Fibroblast of lung (primary cell): ENCODE results near the gene PADI6. TPM values are rescaled to one million over a fixed set of nuclear protein-coding genes. Genes with fewer than 3 reads are reported as not detected.

Experiments
- DNase-seq, 2 donors: peaks; one replicate each; pipeline versions ENCODE4 v3.0.0 to v3.0.0-alpha.2; 2010; ENCODE audit warnings: low read depth in 2 of 2
- H2AFZ ChIP-seq: 2 replicates; pipeline ENCODE4 v1.5.1; 2012; ENCODE audit warnings: low read length, control low read depth, inconsistent platforms
- H3K27ac ChIP-seq: 2 replicates; pipeline ENCODE4 v1.5.1; 2011; ENCODE audit warnings: low read length, control low read depth; ENCODE audit not compliant: insufficient read depth
- H3K27me3 ChIP-seq: 2 replicates; pipeline ENCODE4 v1.5.1; 2011; ENCODE audit warnings: mild to moderate bottlenecking, low read length; ENCODE audit not compliant: control insufficient read depth, insufficient read depth
- H3K36me3 ChIP-seq: 2 replicates; pipeline ENCODE4 v1.5.1; 2011; ENCODE audit warnings: low read length; ENCODE audit not compliant: control insufficient read depth, insufficient read depth
- H3K4me1 ChIP-seq: 2 replicates; pipeline ENCODE4 v1.5.1; 2011; ENCODE audit warnings: low read length; ENCODE audit not compliant: control insufficient read depth, insufficient read depth; ENCODE audit errors: extremely low read depth
- H3K4me2 ChIP-seq: 2 replicates; pipeline ENCODE4 v1.5.1; 2011; ENCODE audit warnings: low read length, control low read depth; ENCODE audit not compliant: insufficient read depth; ENCODE audit errors: extremely low read depth
- H3K4me3 ChIP-seq, 4 experiments: fragments of 200-600 bp in 1 of 4; sonication (generic) in 1 of 4; replicated peaks in 1 of 4; 2 replicates each; pipeline ENCODE4 v1.5.1; 2011 to 2016; ENCODE audit warnings: low read length in 4 of 4, low read depth in 3 of 4, mild to moderate bottlenecking in 3 of 4, control low read depth in 2 of 4, inconsistent platforms in 1 of 4, mixed read lengths in 1 of 4; ENCODE audit not compliant: insufficient read depth in 1 of 4; ENCODE audit errors: control extremely low read depth in 1 of 4
- H3K79me2 ChIP-seq: 2 replicates; pipeline ENCODE4 v1.5.1; 2012; ENCODE audit warnings: mild to moderate bottlenecking, low read length, inconsistent platforms; ENCODE audit not compliant: control insufficient read depth, insufficient read depth
- H3K9ac ChIP-seq: 2 replicates; pipeline ENCODE4 v1.5.1; 2011; ENCODE audit warnings: mild to moderate bottlenecking, low read length, control low read depth; ENCODE audit not compliant: insufficient read depth
- H3K9me3 ChIP-seq: 2 replicates; pipeline ENCODE4 v1.5.1; 2012; ENCODE audit warnings: low read depth, low read length; ENCODE audit not compliant: control insufficient read depth, insufficient read depth
- H4K20me1 ChIP-seq: 2 replicates; pipeline ENCODE4 v1.5.1; 2011; ENCODE audit warnings: low read length; ENCODE audit not compliant: control insufficient read depth, insufficient read depth; ENCODE audit errors: extremely low read depth
- EZH2 ChIP-seq: IDR thresholded peaks from 2 replicates; pipeline ENCODE4 v1.5.1; 2012; ENCODE audit warnings: low read length, control low read depth, mild to moderate bottlenecking; ENCODE audit errors: missing control alignments
- polyA plus RNA-seq, 2 donors: library from polyadenylated mRNA; depleted of rRNA in 1 of 2; stranded (reverse) in 1 of 2; unstranded in 1 of 2; fragments of >200 nt; gene quantifications; 2 replicates each; pipeline ENCODE4 v1.2.1, GENCODE V29; 2011 to 2012; ENCODE audit warnings: missing spikeins in 1 of 2
- total RNA-seq: library from RNA; depleted of rRNA; stranded (reverse); fragments of >200 nt; gene quantifications from 2 replicates; pipeline ENCODE4 v1.2.1, GENCODE V29; 2014
- TF ChIP-seq, protein P1 (sequence below), 2 donors: IDR thresholded peaks in 1 of 2; conservative IDR thresholded peaks in 1 of 2; 1 replicate in 1 of 2; 2 replicates in 1 of 2; pipeline ENCODE4 v1.5.1; 2011 to 2012; ENCODE audit warnings: low read length in 2 of 2, control low read depth in 1 of 2, inconsistent platforms in 1 of 2, low read depth in 1 of 2, mild to moderate bottlenecking in 1 of 2

The PADI6 gene
- total and polyA plus RNA-seq, 2 donors (not counting 1 experiment from before 2014, with no cell fraction given) = not detected

DNA sequence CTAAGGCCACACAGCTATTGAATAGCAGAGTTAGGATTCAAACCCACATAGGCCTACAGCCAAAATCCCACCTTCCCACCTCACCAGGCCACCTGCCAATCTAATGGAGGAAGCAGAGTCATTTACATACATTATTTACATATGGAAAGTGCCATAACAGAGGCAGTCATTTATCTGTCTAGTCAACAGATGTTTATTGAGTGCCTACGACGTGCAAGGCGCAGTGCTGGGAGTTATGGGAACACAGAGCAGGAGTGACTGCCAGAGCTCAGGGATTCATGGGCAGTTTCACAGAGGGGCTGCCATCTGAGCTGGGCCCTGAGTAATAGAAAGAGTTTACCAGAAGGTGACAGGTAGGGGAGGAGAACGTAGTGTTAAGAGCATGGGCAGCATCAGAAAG is 10.3 kb upstream of the PADI6 start:
- no peak overlapping the region for H2AFZ ChIP-seq

DNA sequence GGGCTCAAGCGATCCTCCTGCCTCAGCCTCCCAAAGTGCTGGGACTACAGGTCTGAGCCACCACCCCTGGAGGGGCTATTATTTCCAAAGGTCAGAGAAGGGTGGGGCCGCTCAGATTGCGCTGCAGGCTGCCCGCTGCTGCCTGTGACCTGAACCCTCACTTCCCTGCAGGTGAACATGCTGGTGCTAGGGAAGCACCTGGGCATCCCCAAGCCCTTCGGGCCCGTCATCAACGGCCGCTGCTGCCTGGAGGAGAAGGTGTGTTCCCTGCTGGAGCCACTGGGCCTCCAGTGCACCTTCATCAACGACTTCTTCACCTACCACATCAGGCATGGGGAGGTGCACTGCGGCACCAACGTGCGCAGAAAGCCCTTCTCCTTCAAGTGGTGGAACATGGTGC is 8.6 kb upstream of the PADI6 start:
- no peak for DNase-seq
- H3K27me3 ChIP-seq = no peaks in the 10 kb centered on the region
- H4K20me1 ChIP-seq = no peaks in the 10 kb centered on the region
- no peaks in the 10 kb centered on the region for H3K4me1 ChIP-seq
- no peak overlapping the region for H3K4me3 ChIP-seq
- no peaks in the 10 kb centered on the region for H3K79me2 ChIP-seq
- H3K9me3 ChIP-seq = no peaks in the 10 kb centered on the region
- H3K9ac ChIP-seq = no peak overlapping the region
- TF ChIP-seq, protein P1, sequence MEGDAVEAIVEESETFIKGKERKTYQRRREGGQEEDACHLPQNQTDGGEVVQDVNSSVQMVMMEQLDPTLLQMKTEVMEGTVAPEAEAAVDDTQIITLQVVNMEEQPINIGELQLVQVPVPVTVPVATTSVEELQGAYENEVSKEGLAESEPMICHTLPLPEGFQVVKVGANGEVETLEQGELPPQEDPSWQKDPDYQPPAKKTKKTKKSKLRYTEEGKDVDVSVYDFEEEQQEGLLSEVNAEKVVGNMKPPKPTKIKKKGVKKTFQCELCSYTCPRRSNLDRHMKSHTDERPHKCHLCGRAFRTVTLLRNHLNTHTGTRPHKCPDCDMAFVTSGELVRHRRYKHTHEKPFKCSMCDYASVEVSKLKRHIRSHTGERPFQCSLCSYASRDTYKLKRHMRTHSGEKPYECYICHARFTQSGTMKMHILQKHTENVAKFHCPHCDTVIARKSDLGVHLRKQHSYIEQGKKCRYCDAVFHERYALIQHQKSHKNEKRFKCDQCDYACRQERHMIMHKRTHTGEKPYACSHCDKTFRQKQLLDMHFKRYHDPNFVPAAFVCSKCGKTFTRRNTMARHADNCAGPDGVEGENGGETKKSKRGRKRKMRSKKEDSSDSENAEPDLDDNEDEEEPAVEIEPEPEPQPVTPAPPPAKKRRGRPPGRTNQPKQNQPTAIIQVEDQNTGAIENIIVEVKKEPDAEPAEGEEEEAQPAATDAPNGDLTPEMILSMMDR (conservative IDR thresholded peaks at IDR 0.05 in 1 of 2, IDR thresholded peaks at IDR 0.05 in 1 of 2; ENCODE audit: low read depth in 1 of 2, low read length in 2 of 2) = no peak
- TF ChIP-seq EZH2 = no peak
- no peak overlapping the region for H3K4me2 ChIP-seq
- no peak overlapping the region for H3K27ac ChIP-seq
- no peak overlapping the region for H2AFZ ChIP-seq
- H3K36me3 ChIP-seq = no peaks in the 10 kb centered on the region

More for the DNA sequence above, 10.3 kb upstream of the PADI6 start:
- no peak overlapping the region for H3K9ac ChIP-seq
- H3K4me1 ChIP-seq = no peaks in the 10 kb centered on the region
- no peaks in the 10 kb centered on the region for H3K9me3 ChIP-seq
- TF ChIP-seq EZH2 = no peak
- TF ChIP-seq, protein P1 (conservative IDR thresholded peaks at IDR 0.05 in 1 of 2, IDR thresholded peaks at IDR 0.05 in 1 of 2; ENCODE audit: low read depth in 1 of 2, low read length in 2 of 2) = no peak
- DNase-seq = no peak
- no peaks in the 10 kb centered on the region for H4K20me1 ChIP-seq
- no peaks in the 10 kb centered on the region for H3K79me2 ChIP-seq
- no peak overlapping the region for H3K4me3 ChIP-seq
- no peak overlapping the region for H3K27ac ChIP-seq
- no peaks in the 10 kb centered on the region for H3K27me3 ChIP-seq
- no peaks in the 10 kb centered on the region for H3K36me3 ChIP-seq
- no peak overlapping the region for H3K4me2 ChIP-seq

DNA sequence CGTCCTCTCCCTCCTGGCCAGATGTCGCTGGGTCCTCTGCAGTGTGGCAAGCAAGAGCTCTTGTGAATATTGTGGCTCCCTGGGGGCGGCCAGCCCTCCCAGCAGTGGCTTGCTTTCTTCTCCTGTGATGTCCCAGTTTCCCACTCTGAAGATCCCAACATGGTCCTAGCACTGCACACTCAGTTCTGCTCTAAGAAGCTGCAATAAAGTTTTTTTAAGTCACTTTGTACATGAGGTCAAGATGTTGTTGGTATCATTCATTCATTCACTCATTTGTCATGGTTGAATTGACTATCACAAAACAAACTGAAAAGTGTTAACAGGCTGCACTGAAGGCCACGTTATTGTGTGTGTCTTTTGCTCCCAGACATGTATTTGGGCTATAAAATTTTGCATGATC is 8.2 kb upstream of the PADI6 start:
- Histone ChIP-seq H2AFZ (no peak overlapping the region), H3K4me1 (no peaks in the 10 kb centered on the region), H3K4me3 (no peak overlapping the region), H3K36me3 (no peaks in the 10 kb centered on the region), H3K27me3 (no peaks in the 10 kb centered on the region), H3K4me2 (no peak overlapping the region), H3K27ac (no peak overlapping the region), H4K20me1 (no peaks in the 10 kb centered on the region), H3K79me2 (no peaks in the 10 kb centered on the region), H3K9ac (no peak overlapping the region), H3K9me3 (no peaks in the 10 kb centered on the region)
- DNase-seq = no peak
- TF ChIP-seq EZH2 = no peak
- TF ChIP-seq, protein P1 (conservative IDR thresholded peaks at IDR 0.05 in 1 of 2, IDR thresholded peaks at IDR 0.05 in 1 of 2; ENCODE audit: low read depth in 1 of 2, low read length in 2 of 2) = no peak
